ENCODE results near the gene KCNQ1OT1. TPM values are rescaled to one million over a fixed set of nuclear protein-coding genes. Genes with fewer than 3 reads are reported as not detected.

KCNQ1OT1 gene
- total RNA-seq, 1 donor from 2014 or later = 0.35 TPM

DNA sequence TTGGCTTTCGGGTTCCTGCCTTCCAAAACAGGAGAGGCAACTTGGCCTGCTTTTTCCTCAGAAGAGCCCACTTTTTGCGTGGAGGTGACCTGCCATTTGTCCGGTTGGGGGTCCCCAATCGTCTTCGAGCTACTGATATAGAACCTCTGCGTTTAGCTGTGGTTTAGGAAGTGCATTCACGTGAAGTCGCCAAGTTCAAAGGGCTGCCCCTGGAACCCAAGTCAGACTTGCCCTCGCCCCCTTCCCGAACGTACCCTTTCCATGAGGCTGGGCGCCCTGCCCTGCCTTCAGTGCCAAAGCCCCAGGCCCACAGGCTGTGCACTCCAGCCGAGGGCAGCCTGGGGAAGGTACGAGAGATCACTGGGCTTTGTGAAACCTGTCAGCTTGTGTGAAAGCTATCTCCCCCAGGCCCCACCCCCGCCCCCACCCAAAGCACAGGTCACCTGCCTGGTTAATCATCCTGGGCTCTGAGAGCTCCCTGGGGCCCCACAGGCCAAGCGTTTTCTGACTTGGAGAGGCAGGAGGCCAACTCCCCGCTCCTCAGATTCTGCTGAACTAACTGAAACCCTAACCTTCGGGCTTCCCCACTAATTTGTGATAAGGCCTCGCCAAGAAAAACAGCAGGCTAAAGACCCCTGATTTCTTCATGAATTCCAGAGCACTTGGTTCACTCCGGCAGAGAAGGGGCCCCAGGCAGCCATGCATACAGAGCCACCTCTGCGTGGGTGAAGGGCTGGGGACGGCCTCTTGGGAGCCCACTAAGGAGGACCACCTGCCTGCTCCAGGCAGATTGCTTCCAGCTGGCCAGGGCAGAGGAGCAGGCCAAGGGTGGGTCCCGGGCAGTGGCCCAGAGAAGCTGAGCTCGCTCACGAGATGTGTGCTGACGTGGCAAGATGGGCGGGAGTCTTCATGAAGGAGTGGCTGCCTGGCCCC, 25.8 kb upstream of the KCNQ1OT1 start:
- intact Hi-C loops (cut with DNase I) = no loop called here
- DNase-seq = peak; percentile 85
- peak; percentile 57 for ATAC-seq (ENCODE audit: poor library complexity)

DNA sequence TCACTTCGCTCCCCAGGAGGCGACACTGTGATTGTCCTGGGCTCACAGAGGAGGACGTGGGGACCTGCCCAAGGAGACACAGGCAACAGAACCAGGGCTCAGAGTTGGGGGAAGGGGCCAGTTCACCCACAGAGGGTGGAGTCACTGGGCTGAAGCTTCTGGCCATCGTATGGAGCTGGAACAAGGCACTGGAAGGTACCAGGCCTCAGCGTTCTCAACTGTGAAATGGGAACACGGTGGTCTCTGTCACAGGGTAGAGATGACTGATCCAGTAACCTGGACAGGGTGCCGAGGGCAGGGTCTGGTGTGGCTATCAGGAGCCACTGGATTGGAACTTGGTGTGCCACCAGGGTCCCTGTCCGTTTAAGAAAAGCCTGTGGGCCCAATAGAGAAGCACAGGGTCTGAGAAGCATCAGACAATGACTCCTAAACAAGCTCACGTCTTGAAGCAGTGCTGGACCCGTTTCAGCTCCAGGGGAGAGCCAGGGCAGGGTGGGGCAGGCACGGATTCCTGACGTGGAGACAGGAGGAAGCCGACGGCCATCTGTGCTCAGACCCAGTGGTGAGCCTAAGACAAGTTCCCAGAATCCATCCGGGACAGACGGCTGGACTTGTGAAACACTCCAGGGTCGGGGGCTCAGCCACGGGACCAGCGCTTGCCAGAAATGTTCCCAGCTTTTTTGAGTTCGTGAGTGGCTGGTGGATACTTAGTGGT, 25.0 kb upstream of the KCNQ1OT1 start:
- intact Hi-C loops (cut with DNase I) = no loop called here
- ATAC-seq (ENCODE audit: poor library complexity) = peak; percentile 61
- peak; percentile 69 for DNase-seq

DNA sequence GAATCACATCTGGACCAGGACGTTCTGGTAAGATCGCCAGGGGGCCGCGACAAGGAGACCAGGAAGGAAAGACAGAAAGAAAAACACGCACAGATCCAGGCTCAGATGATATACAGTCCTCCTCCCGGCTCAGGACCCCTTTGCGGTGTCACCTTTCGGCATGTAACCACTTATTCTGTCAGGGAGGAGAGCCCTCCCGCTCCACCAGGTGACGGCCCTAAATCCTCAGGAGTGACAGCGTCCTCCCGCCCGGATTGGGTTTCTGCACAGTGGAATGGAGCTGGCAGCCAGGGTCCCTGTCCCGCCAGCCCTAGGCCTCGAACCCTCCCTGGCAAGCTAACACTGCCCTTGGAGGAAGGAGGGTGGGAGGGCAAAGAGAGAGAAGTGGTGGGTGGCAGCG, 24.3 kb upstream of the KCNQ1OT1 start:
- DNase-seq (no peak), ATAC-seq (ENCODE audit: poor library complexity) (no peak)
- intact Hi-C loops (cut with DNase I) = no loop called here

DNA sequence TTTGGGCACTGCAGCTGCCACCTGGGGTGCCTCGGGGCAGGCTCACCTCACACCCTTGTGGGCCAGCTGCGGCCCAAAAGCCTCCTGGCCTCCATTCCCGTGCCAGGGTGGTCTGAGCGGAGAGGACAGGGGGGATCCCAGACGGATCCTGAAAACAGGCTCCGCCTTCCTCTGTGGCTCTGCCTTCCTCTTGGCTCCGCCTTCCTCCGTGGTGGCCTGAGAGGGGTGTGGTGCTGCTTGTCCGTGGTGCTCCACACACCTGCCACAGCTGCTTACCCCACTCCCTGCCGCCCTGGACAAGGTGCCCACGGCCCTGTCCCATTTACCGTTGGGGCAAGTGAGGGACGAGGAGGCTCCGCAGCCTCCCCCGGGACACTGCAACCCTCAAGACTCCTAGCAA, 23.2 kb upstream of the KCNQ1OT1 start:
- intact Hi-C loops (cut with DNase I) = no loop called here
- ATAC-seq (ENCODE audit: poor library complexity) = no peak
- no peak for DNase-seq

DNA sequence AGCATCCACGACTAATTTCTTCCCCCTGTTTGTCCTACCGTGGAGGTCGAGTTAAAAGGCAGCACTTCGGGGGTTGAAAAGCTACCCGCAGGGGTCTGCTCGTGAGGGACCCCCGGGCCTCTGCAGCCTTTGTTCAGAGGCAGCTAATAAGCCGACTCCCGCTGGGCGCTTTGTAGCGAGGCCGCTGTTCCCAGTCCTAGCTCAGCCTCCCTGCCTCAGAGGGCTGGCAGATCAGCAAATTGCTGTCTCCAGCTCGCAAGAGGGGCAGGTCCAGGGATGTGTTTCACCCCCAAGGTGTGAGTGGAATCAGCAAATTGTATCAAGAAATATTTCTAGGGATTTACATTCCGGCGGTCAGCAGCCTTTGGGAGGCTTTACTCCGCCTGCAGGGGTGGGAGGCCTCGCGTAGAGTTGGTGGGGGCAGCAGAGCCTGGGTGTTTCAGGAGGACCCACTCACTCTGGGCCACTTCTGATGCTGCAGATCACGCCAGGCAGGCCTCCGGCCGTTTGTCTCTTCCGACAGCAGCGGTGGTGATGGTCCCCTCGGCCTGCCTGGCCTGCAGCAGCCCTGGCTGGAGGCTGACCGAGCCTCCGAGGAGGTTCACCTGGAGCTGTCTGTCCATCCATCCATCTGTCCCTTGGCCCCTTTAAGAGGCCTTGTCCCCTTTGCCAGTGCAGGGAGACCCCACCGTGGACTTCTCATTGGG, 21.6 kb upstream of the KCNQ1OT1 start:
- ATAC-seq (ENCODE audit: poor library complexity) (no peak), DNase-seq (no peak)
- intact Hi-C loops (cut with DNase I) = no loop called here

DNA sequence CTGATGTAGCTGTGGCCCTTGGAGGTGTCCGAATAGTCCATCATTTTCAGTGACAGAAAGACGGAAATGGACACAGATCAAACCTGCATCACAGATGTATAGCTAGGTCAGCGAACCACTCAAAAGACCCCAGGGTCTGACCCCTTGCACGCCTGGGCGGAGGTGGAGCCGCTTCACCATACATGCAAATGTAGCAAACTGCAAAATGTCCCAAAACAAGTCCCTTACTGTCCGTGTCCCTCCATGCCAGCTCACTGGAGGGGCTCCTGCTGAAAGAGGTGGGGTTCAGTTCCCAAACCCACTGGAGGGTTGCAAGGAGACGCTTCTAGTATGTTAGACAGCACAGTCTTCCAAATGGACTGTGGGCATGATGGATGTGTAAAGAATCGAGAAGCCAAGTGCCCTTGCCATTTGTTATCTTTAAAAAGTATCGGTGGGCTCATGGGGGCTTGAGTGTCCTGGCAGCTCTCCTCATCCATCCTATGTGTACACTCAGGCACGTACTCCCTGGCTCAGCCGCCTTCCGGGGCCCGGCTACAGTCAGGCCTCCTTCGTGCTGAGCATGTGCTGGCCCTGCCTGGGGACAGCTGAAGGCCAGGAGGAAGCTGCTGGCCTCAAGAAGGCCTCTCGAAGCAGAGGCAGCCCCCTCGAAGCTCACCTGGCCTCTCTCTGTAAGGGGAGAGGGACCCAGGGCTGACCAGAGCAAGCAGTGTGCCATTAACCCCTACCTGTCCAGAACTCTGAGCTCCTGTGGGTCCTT, 20.2 kb upstream of the KCNQ1OT1 start:
- intact Hi-C loops (cut with DNase I) = no loop called here
- ATAC-seq (ENCODE audit: poor library complexity) (no peak), DNase-seq (peak; percentile 22)

DNA sequence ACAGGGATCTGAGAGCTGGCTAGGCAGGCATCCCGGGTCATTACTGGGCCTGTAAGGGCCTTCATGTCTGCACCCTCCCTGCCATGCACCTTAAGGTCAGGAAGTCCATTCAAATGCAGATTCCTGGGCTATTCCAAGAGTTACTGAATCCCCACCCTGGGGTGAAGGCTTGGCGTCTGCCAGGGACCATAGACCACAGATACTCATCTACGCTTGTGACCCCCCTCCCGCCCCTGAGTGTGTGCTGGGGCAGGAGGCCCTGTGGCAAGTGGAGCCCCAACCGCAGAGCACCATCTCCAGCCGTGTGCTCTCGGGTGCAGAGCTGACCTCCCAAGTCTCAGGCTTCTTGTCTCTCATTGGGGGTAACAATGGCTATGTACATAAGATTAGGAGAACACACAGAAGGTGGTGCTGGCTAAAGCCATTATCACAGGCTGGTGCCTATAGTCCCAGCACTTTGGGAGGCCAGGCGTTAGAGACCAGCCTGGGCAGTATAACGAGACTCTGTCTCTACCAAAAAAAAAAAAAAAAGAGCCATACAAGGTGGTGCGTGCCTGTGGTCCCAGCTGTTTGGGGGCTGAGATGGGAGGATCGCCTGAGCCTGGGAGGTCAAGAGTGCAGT, 19.1 kb upstream of the KCNQ1OT1 start:
- ATAC-seq (ENCODE audit: poor library complexity) (no peak), DNase-seq (no peak)
- intact Hi-C loops (cut with DNase I) = no loop called here

DNA sequence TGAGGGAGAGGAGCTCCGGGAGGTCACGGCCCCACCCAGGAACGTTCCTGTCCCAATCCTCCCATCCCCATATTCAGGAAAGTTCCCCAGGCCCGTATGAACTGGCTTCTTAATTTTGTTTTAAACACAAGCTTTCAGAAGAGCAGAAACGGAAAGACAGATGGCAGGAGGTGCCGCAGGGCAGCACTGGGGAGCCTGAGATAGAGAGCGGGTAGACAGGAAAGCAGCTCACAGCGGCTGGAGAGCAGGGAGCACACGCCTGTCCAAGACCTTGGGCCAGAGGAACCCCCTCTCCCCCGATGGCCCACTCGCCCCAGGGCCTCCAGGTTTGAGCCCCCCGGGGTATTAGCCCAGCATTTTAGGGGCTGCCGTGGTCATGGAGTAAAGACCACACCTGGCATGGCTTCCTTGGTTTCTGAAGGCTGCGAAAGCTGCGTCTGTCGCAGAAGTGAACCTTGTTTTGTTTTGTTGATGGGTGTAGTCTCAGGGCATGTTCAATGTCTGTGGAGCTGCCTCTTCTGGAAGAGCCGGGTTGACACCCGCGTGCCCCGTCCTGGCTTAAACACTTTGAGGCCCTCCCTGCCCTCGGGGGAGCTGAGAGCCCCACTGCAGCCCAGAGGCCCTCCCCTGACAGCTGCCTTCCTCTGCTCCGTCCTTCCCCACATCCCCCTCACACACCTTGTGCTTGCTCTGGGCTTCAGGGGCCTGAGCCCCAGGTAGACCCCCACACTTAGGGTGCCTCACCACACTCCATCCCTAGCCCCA, 17.9 kb upstream of the KCNQ1OT1 start:
- intact Hi-C loops (cut with DNase I) = no loop called here
- DNase-seq = peak; percentile 20
- no peak for ATAC-seq (ENCODE audit: poor library complexity)

DNA sequence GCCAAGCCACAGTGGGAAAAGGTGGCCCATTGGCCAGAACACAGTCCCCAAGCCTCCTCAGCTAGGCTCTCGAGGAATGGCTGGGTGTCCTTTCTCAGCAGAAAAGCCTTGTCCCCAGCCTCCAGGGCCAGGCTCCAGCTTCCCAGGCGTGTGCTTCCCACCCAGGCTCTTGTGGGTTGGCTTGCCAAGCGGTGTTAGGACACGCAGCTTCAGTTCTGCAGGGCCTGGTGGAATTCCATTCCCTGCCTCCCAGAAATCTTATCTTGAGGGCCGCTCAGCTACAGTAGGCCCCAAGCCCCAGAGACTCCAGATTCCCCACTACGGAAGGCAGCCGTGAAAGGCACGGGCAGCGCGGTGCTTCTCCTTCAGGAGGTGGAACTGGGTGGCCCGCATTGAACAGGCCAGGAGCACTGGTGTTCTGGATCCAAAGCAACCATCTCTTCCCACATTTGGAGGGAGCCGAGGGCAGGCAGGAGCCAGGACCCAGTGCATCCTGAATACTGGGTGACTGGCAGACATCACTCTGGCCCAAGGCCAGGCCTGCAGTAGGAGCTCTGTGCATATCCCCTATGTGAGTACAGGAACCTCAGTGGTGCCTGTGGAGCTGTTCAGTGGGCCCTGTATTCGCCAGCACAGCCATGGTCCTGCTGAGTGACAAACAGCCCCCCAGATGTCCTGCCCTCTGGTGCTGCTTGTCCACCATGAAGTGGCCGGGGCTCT, 16.7 kb upstream of the KCNQ1OT1 start:
- intact Hi-C loops (cut with DNase I) = no loop called here
- ATAC-seq (ENCODE audit: poor library complexity) (peak; percentile 54), DNase-seq (peak; percentile 54)

DNA sequence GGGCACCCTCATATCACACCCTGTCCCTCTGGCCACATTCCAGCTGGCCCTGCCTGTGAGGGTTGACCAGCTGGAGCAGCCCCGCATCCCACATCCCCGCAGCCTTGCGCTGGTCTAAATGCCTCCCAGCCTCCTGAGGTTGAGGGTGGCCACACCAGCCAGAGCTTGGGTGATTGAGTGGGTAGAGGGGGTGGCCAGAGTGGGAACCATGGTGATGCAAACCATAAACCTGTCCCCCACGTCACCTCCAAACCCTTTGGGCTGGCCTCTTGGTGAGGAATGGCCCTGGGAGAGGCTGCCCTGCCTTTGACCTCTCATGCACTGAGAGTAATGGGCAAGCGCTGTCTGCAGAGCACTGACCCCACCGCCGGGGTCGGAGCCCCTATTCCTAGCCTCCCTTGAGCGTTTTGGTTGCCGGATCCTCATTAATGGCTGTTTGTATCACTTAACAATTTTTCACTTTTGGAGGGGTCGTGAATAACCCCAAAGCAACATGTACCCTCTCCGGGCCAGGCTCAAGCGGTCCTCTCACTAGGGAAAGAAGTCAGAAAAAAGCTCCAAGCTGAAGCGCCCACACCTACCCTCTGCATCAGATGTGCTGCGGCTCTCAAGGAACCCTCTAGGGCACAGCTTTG, 16.0 kb upstream of the KCNQ1OT1 start:
- ATAC-seq (ENCODE audit: poor library complexity) = peak; percentile 7
- DNase-seq = no peak
- intact Hi-C loops (cut with DNase I) = no loop called here

DNA sequence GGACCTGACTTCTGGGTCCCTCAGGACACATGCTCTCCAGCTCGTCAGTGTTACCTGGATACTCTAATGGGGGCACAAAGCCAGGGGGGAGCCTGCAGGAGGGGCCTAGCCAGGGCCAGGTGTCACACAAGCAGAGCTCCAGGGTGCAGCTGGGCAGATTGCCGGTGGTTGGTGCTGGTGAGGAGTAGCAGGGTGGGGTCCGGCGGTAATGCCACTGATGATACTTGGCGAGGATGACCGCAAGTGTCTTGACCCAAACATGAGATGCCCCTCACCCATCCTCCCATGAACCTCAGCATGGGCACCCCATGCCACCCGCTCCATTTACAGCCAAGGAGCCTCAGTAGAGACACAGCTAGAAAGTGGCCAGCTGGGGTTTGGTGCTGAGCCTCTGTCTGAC, 15.1 kb upstream of the KCNQ1OT1 start:
- ATAC-seq (ENCODE audit: poor library complexity) = no peak
- peak; percentile 28 for DNase-seq
- intact Hi-C loops (cut with DNase I) = no loop called here

DNA sequence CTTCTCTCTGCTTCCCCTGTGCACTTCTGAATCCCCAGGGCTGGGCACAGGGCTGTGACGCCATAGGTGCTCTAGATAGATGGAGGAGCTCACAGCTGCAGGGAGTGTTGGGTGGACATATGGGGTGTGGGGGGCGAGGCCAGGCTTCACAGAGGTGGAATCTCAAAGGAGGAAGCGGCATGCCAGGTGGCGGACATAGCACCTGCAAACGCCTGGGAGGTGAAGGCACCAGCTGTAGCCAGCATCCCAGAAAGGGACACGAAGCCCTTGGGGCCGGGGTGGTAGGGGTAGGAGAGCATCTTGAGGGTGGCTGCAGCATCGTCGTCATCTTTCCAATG, 14.6 kb upstream of the KCNQ1OT1 start:
- DNase-seq (peak; percentile 20), ATAC-seq (ENCODE audit: poor library complexity) (no peak)
- intact Hi-C loops (cut with DNase I) = no loop called here

DNA sequence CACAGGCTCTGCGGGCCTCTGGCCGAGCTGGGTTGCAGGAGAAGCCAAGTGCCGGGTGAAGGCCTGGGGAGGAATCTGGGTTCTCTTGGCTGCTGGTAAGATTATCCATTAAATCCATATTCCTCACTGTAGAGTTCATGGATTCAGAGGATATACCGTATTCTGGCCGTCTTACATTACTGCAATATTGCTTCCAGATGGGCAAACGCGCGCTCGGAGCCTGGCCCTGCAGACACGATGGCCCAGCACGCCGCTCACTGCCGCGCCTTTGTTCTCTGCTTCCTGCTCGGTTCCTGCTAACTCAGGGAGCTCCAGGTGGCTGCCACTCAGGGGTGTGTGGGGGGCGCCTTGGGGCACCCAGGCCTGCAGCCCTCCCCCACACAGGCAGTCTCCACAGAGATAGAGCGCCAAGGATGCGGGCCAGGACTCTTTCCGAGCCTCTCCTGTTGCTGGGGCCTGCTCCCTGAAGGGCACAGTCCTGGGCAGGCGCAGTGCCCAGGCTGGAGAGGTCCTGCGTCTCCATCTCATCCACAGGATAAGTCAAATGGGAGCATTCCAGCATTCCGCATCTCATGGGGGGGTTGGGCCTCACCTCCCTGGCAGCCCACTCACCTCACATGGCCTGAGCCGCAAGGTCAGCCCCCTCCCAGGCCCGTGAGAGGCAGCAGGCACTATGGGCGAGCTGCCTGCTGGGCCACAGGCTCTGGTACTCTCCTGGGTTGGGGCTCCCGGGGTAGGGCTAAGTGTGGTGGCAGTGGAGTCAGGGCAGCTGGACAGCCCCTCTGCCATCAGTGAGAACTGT, 14.1 kb upstream of the KCNQ1OT1 start:
- ATAC-seq (ENCODE audit: poor library complexity) = no peak
- peak; percentile 19 for DNase-seq
- intact Hi-C loops (cut with DNase I) = no loop called here

DNA sequence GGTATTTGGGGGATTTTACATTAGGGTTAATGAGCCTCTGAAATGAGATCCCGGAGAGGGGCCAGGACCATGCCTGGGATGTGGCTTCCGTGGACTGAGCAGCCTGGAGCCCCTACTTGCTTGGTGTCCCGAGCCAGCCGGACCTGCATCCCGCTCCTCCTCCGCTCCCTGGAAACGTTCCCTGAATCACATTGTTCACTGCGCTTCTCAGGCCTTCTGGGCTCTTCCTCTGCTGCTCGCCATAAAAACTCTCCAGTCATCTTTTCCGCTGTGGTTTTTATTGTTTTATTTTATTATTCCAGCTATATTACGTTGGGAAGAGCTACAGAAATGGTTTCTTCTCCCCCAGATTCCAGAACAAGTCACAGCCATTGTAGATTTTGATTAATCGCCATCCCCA, 13.3 kb upstream of the KCNQ1OT1 start:
- ATAC-seq (ENCODE audit: poor library complexity) (no peak), DNase-seq (no peak)
- intact Hi-C loops (cut with DNase I) = no loop called here

DNA sequence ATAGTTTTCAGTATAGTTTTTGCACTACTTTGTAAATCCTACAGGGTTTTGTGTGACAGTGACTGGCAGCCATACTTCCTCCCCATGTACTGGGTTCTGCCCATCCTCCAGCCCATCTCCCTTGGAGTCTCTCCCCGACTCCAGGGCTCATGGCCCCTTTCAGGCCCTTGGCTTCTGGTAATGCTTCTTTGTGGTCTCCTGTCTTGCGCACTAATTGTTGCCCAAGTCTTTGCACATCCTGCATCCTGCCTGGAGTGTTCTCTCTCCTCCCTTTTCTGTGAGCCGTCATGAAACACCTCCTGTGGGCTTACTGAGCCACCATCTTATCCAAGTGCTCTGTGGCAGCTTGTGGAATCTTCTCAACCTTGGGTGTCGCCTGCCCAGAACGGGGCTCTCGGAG, 11.4 kb upstream of the KCNQ1OT1 start:
- ATAC-seq (ENCODE audit: poor library complexity) (no peak), DNase-seq (no peak)
- intact Hi-C loops (cut with DNase I) = no loop called here

DNA sequence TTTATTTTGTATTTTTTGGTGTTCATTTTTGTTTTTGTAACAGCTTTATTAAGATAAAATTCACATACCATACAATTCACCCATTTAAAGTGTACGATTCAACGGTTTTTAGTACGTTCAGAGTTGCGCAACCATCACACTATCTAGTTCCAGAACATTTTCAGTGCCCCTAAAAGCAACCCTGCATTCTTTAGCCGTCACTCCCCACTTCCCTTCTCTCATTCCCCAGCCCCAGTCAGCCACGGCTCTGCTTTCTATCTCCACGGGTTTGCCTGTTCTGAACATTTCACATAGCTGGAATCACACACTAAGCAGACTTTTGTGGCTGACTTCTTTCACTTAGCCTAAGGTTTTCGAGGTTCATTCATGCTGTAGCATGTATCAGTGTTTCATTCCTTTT, 9.6 kb upstream of the KCNQ1OT1 start:
- no peak for DNase-seq
- intact Hi-C loops (cut with DNase I) = no loop called here
- ATAC-seq (ENCODE audit: poor library complexity) = peak; percentile 38
